Astrocyte of the spinal cord (primary cell): ENCODE data around the gene SLC11A1.

Source experiments
- DNase-seq: peaks from one replicate; pipeline ENCODE4 v3.0.0; 2011; ENCODE audit warnings: low read depth, low spot score
- H3K4me3 ChIP-seq: 2 replicates; pipeline ENCODE4 v1.5.1; 2011; ENCODE audit warnings: low read depth, mild to moderate bottlenecking, low read length, moderate library complexity
- CTCF ChIP-seq: IDR thresholded peaks from 2 replicates; pipeline ENCODE4 v1.5.1; 2012; ENCODE audit warnings: low read depth, mild to moderate bottlenecking, low read length, inconsistent platforms
- in situ Hi-C: cut with HindIII; loops from 2 replicates; pipeline ENCODE4 v1.10.0; 2017; ENCODE audit warnings: low sequenced_read_pairs

The SLC11A1 gene

GRCh38 chr2:218386505-218387368, 4.7 kb downstream of the SLC11A1 start:
- H3K4me3 ChIP-seq: no peak overlapping the region
- in situ Hi-C loops: no loop called here
- no peak for TF ChIP-seq CTCF
- no peak for DNase-seq

DNA sequence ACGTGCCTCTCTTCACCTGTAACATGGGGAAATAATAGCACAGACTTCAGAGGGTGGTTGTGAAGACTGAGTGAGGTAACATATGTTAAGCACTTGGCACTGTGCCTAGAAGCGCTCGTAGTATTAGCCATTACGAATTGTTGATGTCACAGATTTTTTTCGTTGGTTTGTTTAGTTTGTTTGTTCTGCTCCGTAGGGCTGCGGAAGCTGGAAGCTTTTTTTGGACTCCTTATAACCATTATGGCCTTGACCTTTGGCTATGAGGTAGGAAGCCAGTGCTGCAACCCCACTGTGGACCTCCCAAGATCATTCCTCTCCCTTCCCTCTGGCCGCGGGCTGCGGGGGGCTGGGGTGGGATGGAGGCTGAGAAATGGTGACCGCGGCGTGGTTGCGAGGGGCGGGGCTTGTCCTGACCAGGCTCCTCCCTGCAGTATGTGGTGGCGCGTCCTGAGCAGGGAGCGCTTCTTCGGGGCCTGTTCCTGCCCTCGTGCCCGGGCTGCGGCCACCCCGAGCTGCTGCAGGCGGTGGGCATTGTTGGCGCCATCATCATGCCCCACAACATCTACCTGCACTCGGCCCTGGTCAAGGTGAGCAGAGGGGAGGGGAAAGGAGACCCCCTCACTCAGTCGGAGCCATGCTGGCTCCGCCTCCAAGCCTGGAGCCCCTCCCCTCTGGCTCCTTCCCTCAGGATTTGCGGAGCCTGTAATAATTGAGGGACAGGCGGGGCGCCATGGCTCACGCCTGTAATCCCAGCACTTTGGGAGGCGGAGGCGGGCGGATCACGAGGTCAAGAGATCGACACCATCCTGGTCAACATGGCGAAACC, 5.5 kb downstream of the SLC11A1 start:
- TF ChIP-seq CTCF: no peak
- peak; percentile 79 for DNase-seq
- H3K4me3 ChIP-seq: peak overlapping the region; percentile 30
- in situ Hi-C loops: no loop called here

- no peak for DNase-seq
- in situ Hi-C loops: no loop called here
- H3K4me3 ChIP-seq: no peak overlapping the region
- TF ChIP-seq CTCF: no peak
Measured at GRCh38 chr2:218389333-218390150, 7.5 kb downstream of the SLC11A1 start.

DNA sequence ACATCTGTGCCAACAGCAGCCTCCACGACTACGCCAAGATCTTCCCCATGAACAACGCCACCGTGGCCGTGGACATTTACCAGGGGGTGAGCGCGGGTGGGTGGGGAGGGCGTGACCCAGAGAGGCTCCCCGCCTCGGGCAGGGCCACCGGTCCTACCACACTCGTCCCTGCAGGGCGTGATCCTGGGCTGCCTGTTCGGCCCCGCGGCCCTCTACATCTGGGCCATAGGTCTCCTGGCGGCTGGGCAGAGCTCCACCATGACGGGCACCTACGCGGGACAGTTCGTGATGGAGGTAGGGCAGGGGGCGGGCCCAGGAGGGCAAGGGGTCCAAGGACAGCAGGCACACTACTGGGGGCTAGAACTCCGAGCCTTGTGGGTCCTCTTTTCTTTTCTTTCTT, 9.1 kb downstream of the SLC11A1 start:
- no peak for TF ChIP-seq CTCF
- no peak for DNase-seq
- in situ Hi-C loops: no loop called here
- no peak overlapping the region for H3K4me3 ChIP-seq

- no peak for DNase-seq
- TF ChIP-seq CTCF: no peak
- in situ Hi-C loops: no loop called here
- no peak overlapping the region for H3K4me3 ChIP-seq
Measured at GRCh38 chr2:218392459-218392858, 10.4 kb downstream of the SLC11A1 start.

DNA sequence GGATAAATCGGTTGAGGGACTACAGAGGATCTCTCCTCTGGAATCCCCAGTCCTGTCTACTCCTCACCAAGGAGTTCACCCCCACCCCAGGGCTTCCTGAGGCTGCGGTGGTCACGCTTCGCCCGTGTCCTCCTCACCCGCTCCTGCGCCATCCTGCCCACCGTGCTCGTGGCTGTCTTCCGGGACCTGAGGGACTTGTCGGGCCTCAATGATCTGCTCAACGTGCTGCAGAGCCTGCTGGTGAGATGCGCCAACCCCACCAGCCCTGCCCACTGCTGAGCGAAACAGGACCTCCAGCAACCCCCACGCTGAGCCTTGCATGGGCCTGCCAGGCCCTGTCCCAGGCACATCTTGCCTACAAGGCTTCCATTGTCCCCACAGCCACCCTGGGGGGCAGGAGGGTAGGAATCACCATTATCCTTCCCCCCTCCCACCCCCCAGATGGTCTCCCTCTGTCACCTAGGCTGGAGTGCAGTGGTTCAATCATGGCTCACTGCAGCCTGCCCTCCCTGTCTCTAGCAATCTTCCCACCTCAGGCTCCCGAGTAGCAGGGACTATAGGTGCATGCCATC, 10.9 kb downstream of the SLC11A1 start:
- no peak overlapping the region for H3K4me3 ChIP-seq
- TF ChIP-seq CTCF: no peak
- in situ Hi-C loops: no loop called here
- DNase-seq: no peak
